Measurements from ENCODE around the gene FGF22.

The FGF22 gene

DNA sequence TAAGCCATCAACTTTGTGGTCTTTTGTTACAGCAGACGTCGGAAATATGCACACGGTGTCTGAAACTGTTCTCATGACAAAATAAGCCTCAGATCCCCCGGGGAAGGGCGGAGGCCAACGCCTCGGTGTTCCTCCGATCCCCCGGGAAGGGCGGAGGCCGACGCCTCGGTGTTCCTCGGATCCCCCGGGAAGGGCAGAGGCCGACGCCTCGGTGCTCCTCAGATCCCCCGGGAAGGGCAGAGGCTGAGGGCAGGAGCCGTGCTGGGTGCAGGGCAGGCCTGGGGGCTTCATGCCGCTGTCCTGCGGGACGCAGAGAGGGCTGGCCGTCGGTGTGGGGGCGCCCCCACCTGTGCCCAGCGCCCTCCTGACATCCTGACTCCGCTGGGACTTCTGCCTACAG is 4.7 kb downstream of the FGF22 start:
- no peak for DNase-seq (ENCODE audit: low read depth)

DNA sequence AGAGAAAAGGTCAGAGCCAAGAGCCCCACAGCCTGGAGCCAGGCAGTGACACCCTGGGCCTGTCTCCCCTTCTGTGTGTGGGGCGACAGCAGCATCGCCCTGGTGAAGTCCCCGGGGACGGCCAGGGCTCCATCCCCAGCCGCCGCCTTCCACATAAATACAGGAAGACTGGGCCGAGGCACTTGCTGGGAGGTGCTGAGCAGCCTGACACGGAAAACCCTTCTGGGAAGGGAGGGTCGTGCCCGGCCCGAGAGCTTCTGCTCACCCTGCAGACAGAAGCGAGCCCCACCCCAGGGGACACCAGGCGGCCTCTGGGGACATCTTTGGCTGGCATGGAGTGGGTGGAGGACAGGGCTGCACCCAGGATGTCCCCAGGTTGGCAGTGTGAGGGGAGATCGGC is 5.1 kb downstream of the FGF22 start:
- DNase-seq (ENCODE audit: low read depth), result no peak

DNA sequence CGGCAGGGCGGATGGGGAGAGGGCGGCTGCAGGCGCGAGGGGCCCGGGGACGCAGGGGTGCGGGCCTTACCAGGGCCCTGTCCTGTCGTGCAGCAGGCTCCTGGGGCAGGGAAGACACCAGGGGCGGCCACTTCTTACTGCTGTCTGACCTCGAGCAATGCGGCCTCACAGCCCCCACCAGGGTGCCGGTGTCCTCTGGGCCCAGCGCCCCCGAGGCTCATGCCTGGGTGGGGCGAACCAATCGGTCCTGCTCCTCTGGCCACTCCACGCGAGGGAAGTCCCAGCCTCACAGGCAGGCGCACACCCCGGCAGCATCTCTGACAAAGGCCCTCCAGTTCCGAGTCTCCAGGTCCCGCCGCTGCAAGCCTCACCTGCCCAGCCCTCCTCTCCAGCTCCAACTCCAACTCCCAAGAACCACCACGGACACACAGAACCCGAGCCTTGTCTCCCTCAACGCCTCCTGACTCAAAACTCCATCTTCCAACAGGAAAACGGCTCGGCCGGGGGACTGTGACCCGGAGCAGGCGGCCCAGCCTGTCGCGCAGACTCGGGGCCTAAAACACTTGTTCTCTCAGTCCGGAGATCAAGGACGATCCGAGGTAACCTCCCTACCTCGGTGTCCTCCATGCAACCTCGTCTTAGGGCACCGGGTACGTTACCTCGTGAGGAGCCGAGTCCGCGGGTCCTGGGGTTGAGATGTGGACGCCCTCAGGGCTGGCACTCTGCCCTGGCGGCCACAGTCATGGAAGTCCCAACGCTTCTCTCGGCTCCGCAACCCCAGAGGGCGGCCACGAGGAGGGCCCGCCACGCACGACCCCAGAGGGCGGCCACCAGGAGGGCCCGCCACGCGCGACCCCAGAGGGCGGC is 6.5 kb downstream of the FGF22 start:
- no peak for DNase-seq (ENCODE audit: low read depth)

GRCh38 chr19:646779-647565 is 7.3 kb downstream of the FGF22 start:
- DNase-seq (ENCODE audit: low read depth), result no peak

GRCh38 chr19:647566-648284 is 8.0 kb downstream of the FGF22 start:
- no peak for DNase-seq (ENCODE audit: low read depth)

DNA sequence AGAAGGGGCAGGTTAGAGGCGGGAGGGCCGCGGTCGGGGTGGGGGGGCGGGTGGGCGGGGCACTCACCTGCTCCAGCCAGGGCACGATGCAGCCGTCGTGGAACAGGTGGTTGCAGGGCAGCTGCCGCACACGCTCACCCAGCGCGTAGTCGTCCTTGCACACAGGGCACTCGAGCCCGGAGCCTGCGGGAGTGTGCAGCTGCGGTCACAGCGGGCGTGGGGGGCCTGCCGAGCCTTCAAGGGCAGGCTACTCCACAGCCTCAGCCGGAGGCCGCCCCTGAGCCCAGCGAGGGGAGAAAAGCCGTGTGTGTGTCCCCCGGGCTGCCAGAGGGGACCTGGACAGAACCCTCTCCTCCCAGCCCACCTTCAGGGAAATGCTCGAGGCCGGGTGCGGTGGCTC is 8.6 kb downstream of the FGF22 start:
- no peak for DNase-seq (ENCODE audit: low read depth)

GRCh38 chr19:648904-649801 is 9.5 kb downstream of the FGF22 start:
- no peak for DNase-seq (ENCODE audit: low read depth)

DNA sequence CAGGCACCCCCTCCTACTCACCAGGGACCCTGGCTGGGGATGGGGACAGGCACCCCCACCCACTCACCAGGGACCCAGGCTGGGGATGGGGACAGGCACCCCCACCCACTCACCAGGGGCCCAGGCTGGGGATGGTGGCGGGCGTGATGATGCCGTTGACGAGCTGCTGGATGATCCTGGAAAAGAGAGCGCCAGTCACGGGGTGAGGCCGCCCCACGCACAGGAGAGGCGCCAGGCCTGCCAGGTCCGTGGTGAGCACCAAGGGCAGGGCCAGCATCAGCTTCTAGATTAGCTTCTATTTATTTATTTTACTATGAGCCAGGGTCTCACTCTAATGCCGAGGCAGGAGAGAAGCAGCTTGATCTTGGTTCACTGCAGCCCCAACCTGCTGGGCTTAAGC is 10.4 kb downstream of the FGF22 start:
- no peak for DNase-seq (ENCODE audit: low read depth)

DNA sequence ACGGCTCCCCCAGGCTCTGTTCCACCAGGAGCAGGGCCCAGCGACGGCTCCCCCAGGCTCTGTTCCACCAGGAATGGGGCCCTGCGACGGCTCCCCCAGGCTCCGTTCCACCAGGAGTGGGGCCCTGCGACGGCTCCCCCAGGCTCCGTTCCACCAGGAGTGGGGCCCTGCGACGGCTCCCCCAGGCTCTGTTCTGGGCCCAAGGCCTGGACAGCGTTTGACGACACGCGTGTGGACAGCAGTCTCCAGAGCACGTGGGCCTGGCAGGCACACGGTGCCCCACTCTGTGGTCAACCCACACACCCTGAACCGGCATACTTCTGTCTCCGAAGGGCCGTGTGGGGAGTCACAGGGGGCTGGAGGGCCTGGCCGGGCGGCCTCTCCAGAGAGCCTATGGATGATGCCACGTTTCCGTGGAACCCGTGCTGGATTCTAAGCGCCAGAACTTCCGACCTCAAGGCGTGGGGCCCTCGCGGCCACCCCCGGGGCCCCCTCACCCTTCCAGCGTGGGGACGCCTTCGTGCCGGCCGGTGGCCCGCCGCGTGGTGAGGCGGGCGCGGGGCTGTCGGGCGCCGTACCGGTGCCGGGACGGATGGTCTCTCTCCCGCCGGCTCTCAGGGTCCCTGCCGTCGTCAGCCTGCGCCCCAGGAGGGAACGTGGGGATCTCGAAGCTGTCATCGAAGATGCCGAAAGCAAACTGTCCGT is 11.6 kb downstream of the FGF22 start:
- DNase-seq (ENCODE audit: low read depth), result no peak

DNA sequence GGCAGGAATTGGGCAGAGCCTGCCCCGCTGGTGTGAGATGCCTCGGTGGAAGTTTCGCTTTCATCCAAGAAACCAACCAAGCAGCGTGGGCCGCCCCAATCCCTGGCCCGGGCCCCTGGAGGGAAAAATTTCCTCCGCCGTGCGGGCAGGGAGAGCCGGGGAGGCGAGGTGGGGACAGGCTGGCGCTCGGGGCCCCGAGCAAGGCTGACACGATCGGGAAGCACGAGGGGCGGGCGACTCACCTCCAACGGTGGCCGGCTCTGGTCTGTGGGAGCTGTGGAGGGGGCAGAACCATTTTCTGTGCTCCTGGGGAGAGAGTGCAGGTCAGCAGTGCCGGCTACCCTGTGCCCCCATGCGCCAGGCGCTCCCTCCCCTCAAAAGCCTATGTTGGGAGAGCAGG is 12.3 kb downstream of the FGF22 start:
- no peak for DNase-seq (ENCODE audit: low read depth)

DNA sequence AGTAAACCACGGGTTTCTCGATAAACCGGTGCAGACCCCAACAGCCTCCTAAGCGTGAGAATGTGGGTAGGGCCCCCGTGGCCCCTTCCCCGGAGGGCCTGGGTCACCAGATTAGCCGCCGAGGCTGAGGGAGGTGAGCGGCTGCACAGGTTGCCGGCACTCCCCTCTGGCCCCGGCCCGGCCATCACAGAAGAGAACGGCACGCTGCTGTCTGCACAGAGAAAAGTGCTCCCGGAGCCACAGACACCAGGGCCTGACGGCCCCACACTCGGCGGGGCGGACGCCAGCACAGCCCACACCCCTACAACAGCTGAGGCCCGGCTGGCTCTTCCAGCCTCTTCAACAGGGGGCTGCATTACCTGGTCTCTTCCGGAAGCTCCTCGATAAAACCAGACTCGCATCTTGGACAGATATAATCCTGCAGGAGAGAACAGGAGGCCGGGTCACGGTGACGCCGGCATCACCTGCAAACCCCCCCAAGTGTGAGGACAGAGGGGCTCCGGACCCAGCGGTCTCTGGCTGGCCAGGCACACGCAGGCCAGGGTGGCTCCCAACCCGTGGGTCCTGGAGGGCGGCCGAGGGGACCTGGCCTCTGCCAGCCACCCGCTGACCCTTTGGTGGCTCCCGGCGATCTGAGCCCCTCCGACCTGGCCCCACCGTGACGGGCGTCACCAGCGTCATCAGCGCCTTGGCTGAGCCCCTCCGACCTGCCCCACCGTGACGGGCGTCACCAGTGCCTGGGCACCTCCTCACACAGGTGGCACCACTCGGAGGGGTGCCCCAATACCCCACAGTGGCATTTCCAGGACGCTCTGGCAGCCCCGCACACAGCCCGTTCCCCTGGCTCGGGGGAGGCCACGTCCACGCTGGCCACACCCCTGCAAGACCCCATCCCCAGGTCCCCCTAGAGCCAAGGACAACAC is 13.0 kb downstream of the FGF22 start:
- no peak for DNase-seq (ENCODE audit: low read depth)

GRCh38 chr19:653425-653824 is 13.7 kb downstream of the FGF22 start:
- no peak for DNase-seq (ENCODE audit: low read depth)

DNA sequence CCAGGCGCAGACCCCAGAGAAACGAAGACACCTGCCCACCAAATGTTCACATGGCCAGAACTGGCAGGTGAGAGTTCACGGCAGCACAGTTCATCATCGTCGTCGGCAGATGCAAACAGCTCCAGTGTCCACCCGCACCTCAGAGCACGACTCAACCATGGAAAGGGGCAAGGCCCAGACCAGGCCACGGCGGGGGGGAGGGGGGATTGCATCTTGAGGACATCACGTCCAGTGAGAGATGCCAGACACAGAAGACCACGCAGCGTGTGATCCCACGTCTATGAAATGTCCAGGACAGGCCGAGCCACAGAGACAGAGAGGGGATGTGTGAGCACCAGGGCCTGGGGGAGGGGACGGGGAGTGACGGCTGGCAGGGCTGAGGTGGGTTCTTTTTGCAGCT is 16.0 kb downstream of the FGF22 start:
- DNase-seq (ENCODE audit: low read depth), result no peak

DNA sequence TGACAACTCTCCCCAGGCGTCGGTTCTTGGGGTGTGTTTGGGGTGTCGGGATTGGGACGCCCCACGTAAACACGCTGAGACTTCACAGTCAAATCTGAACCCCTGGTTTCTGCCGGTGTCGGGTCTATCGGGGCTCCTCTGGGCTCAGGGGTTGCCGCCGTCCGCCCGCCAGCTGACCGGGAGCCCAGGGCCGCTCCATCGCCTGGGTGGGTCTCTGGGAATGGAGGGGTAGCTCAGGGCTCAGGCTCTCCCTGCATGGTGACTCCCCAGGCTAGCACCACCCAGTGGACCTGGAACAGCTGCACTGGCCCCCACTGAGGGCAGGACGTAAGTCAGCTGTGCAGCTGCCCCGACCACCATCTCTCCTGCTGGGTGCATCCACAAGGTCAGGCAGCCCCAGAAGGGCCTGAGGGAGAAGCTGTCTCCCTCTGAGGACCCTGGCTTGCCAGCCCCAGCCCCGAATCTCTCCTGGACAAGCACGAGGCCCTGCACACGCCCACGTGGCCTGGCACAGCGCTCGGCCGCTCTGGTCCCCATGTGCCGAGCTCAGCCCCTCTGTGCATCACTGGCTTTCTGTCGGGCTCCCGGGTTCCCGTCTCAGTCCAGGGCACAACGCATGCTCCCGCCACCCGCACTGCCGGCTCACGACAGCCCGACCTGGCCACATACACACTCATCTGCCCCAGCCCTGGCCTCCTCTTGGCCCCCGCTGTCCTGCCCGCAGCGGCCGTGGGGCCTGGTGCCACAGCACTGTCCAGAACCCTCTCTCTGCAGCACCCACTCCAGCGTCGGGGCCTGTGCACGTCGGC is 17.3 kb downstream of the FGF22 start:
- DNase-seq (ENCODE audit: low read depth), result no peak

GRCh38 chr19:657611-658010 is 17.9 kb downstream of the FGF22 start:
- DNase-seq (ENCODE audit: low read depth), result no peak

GRCh38 chr19:658059-658839 is 18.6 kb downstream of the FGF22 start:
- DNase-seq (ENCODE audit: low read depth), result no peak

GRCh38 chr19:658916-659839 is 19.5 kb downstream of the FGF22 start:
- DNase-seq (ENCODE audit: low read depth), result no peak

Measured in GM04503 (cell line).